BLaER1 treated with 17β-estradiol and CSF1 and Interleukin-3, amounts not matched to agents 10 nM and 100 nM (cell line): ENCODE results near the gene SORCS2.

Source experiments
- H3K27ac ChIP-seq, 11 experiments: shearing (Covaris generic); formaldehyde crosslinking; 2 replicates each; pipeline ENCODE4 v1.8.1; 2022
- H3K27me3 ChIP-seq, 11 experiments: shearing (Covaris generic); formaldehyde crosslinking; 2 replicates each; pipeline ENCODE4 v1.8.1; 2022
- H3K36me3 ChIP-seq, 11 experiments: shearing (Covaris generic); formaldehyde crosslinking; 2 replicates each; pipeline ENCODE4 v1.8.1; 2022
- H3K4me1 ChIP-seq, 10 experiments: shearing (Covaris generic); formaldehyde crosslinking; 2 replicates each; pipeline ENCODE4 v1.8.1; 2022
- H3K4me2 ChIP-seq, 11 experiments: shearing (Covaris generic); formaldehyde crosslinking; 2 replicates each; pipeline ENCODE4 v1.8.1; 2022
- H3K4me3 ChIP-seq, 10 experiments: shearing (Covaris generic); formaldehyde crosslinking; 2 replicates each; pipeline ENCODE4 v1.8.1; 2022
- H3K9ac ChIP-seq, 11 experiments: shearing (Covaris generic); formaldehyde crosslinking; 2 replicates each; pipeline ENCODE4 v1.8.1; 2022
- H3K9me3 ChIP-seq, 11 experiments: shearing (Covaris generic); formaldehyde crosslinking; replicated peaks in 1 of 11; 2 replicates each; pipeline ENCODE4 v1.8.1; 2022
- H4K20me1 ChIP-seq, 11 experiments: shearing (Covaris generic); formaldehyde crosslinking; 2 replicates each; pipeline ENCODE4 v1.8.1; 2022
- Cebpa-rat ChIP-seq, 11 experiments: shearing (Covaris generic); IDR thresholded peaks; 2 replicates each; pipeline ENCODE4 v1.8.1; 2022

The SORCS2 gene

GRCh38 chr4:7714738-7715137 is 522.4 kb downstream of the SORCS2 start:
- TF ChIP-seq Cebpa-rat (IDR thresholded peaks at IDR 0.05), result no peak
- peaks cover 0 to 5% (median 0%) of the 10 kb centered on the region in 11 experiments; a peak in 3 of 22 replicates for H3K36me3 ChIP-seq
- H3K4me3 ChIP-seq, result peak overlapping the region in 2 of 10 experiments; percentile 37 to 40; a peak in 4 of 20 replicates
- no peak overlapping the region for H3K27ac ChIP-seq
- H4K20me1 ChIP-seq, result peaks cover 0 to 34% (median 0%) of the 10 kb centered on the region in 11 experiments; a peak in 5 of 22 replicates
- peaks cover 31 to 65% (median 44%) of the 10 kb centered on the region in 10 experiments for H3K4me1 ChIP-seq
- H3K27me3 ChIP-seq, result no peaks in the 10 kb centered on the region
- H3K4me2 ChIP-seq, result peak overlapping the region in 3 of 11 experiments; percentile 71 to 93 (median 80); a peak in 6 of 22 replicates
- H3K9me3 ChIP-seq, result peaks cover 0 to 6% (median 4%) of the 10 kb centered on the region in 11 experiments; a peak in 10 of 22 replicates
- H3K9ac ChIP-seq, result peak overlapping the region in 2 of 11 experiments; percentile 29 to 51; a peak in 2 of 22 replicates

DNA sequence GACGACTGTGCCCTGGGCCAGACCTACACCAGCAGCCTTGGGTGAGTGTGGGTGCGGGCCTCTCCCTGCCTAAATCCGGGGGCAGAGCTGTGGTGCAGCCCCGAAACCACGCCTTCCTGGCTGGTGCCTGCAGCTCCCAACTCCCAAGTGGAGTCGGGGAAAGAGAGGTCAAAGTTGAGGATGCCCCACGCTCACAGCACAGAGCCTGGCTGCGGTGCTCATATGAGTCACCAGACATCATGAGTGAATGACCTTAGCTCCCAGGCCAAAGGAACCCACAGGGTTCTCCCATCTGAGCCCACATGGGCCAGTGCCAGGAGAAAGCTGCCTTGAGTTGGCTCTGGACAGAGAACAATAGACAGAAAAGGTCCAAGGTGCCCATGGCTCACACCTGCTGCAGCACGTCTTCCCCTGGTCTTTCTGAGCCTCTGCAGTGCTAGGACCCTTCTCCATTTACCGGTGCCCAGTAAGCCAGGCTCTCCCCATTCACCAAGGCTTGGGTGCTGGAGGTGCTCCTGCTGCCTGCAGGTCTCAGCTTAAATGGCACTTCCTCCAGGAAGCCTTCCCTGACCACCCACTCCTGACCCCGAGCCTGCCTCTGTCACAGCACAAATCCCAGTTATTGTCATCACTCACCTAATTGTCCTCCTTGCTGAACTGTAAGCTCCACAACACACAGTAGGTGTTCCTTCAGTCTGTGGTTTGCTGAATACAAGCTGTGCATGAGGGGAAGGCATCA is 523.1 kb downstream of the SORCS2 start:
- Histone ChIP-seq H3K9me3 (peaks cover 0 to 6% (median 4%) of the 10 kb centered on the region in 11 experiments; a peak in 10 of 22 replicates), H3K27me3 (no peaks in the 10 kb centered on the region), H3K4me1 (peaks cover 30 to 62% (median 43%) of the 10 kb centered on the region in 10 experiments), H3K27ac (peak overlapping the region in 1 of 11 experiments; percentile 40; a peak in 2 of 22 replicates), H3K9ac (peak overlapping the region in 2 of 11 experiments; percentile 29 to 51; a peak in 3 of 22 replicates), H3K4me3 (peak overlapping the region in 3 of 10 experiments; percentile 9 to 40 (median 37); a peak in 5 of 20 replicates), H4K20me1 (peaks cover 0 to 27% (median 0%) of the 10 kb centered on the region in 11 experiments; a peak in 3 of 22 replicates), H3K36me3 (peaks cover 0 to 5% (median 0%) of the 10 kb centered on the region in 11 experiments; a peak in 3 of 22 replicates), H3K4me2 (peak overlapping the region; percentile 17 to 93 (median 37); a peak in 19 of 22 replicates)
- TF ChIP-seq Cebpa-rat (IDR thresholded peaks at IDR 0.05), result no peak

GRCh38 chr4:7716010-7716721 is 523.8 kb downstream of the SORCS2 start:
- Histone ChIP-seq H3K27me3 (no peaks in the 10 kb centered on the region), H3K9ac (peak overlapping the region in 2 of 11 experiments; percentile 29 to 51; a peak in 2 of 22 replicates), H3K36me3 (peaks cover 0 to 5% (median 0%) of the 10 kb centered on the region in 11 experiments; a peak in 3 of 22 replicates), H3K9me3 (peaks cover 0 to 6% (median 4%) of the 10 kb centered on the region in 11 experiments; a peak in 10 of 22 replicates), H3K4me1 (peaks cover 23 to 62% (median 38%) of the 10 kb centered on the region in 10 experiments), H3K4me2 (peak overlapping the region; percentile 17 to 93 (median 37); a peak in 19 of 22 replicates), H4K20me1 (peaks cover 0 to 22% (median 0%) of the 10 kb centered on the region in 11 experiments; a peak in 3 of 22 replicates), H3K27ac (peak overlapping the region in 1 of 11 experiments; percentile 40; a peak in 1 of 22 replicates), H3K4me3 (peak overlapping the region in 3 of 10 experiments; percentile 9 to 40 (median 37); a peak in 4 of 20 replicates)
- no peak for TF ChIP-seq Cebpa-rat (IDR thresholded peaks at IDR 0.05)

GRCh38 chr4:7717161-7717560 is 524.8 kb downstream of the SORCS2 start:
- Histone ChIP-seq H3K36me3 (peaks cover 0 to 5% (median 0%) of the 10 kb centered on the region in 11 experiments; a peak in 3 of 22 replicates), H3K27me3 (no peaks in the 10 kb centered on the region), H3K9me3 (peaks cover 0 to 6% (median 4%) of the 10 kb centered on the region in 11 experiments; a peak in 10 of 22 replicates), H3K4me2 (peak overlapping the region in 10 of 11 experiments; percentile 2 to 93 (median 31); a peak in 15 of 22 replicates), H3K9ac (no peak overlapping the region), H4K20me1 (peaks cover 0 to 15% (median 0%) of the 10 kb centered on the region in 11 experiments; a peak in 1 of 22 replicates), H3K4me3 (no peak overlapping the region), H3K27ac (no peak overlapping the region), H3K4me1 (peaks cover 20 to 65% (median 41%) of the 10 kb centered on the region in 10 experiments)
- TF ChIP-seq Cebpa-rat (IDR thresholded peaks at IDR 0.05), result no peak

GRCh38 chr4:7717946-7718490 is 525.7 kb downstream of the SORCS2 start:
- peaks cover 0 to 15% (median 0%) of the 10 kb centered on the region in 11 experiments; a peak in 1 of 22 replicates for H4K20me1 ChIP-seq
- H3K4me1 ChIP-seq, result peaks cover 28 to 69% (median 49%) of the 10 kb centered on the region in 10 experiments
- H3K9me3 ChIP-seq, result peaks cover 0 to 6% (median 4%) of the 10 kb centered on the region in 11 experiments; a peak in 10 of 22 replicates
- H3K27me3 ChIP-seq, result no peaks in the 10 kb centered on the region
- H3K9ac ChIP-seq, result no peak overlapping the region
- H3K27ac ChIP-seq, result no peak overlapping the region
- H3K4me3 ChIP-seq, result no peak overlapping the region
- H3K4me2 ChIP-seq, result peak overlapping the region in 3 of 11 experiments; percentile 2 to 93 (median 40); a peak in 4 of 22 replicates
- TF ChIP-seq Cebpa-rat (IDR thresholded peaks at IDR 0.05), result no peak
- peaks cover 0 to 5% (median 0%) of the 10 kb centered on the region in 11 experiments; a peak in 3 of 22 replicates for H3K36me3 ChIP-seq

DNA sequence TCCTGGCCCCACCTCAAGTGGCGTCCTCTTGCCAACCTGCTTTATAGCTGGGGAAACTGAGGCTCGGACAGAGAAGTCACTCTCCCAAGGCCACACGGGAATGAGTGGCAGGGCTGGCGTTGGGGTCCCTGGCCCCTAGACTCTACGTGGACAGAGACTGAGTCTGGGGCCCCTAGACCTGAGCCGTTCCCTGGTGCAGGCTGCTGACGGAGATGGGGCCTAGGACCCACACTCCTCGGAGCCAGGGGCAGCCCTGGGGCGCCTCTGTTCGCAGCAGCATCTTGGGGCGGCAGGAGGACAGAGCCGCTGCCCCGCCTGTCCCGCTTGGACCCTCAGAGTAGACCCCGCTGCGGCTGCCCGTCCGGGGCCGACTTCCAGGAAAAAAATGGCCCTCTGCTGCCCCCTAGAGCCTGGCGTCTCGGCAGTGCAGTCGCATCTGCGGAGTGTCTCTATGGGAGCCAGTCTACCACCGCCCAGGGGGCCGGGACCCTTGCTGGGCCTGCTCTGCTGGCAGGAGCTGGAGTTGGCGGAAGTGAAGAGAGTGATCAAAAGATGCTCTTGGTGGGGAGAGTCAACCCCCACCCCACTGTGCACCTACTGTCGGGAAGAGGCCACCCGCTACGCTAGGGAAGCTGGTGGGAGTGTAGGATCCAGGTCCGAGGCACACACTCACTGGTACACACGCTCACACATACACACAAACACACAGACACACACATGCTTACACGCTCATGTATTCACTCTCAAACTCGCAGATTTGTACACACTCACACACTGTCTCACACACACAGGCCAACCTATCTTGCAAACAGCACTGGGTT is 527.2 kb downstream of the SORCS2 start:
- H3K9me3 ChIP-seq, result peaks cover 0 to 4% (median 0%) of the 10 kb centered on the region in 11 experiments; a peak in 1 of 22 replicates
- peaks cover 31 to 57% (median 48%) of the 10 kb centered on the region in 10 experiments for H3K4me1 ChIP-seq
- H4K20me1 ChIP-seq, result peaks cover 0 to 15% (median 0%) of the 10 kb centered on the region in 11 experiments; a peak in 1 of 22 replicates
- H3K27ac ChIP-seq, result no peak overlapping the region
- H3K4me3 ChIP-seq, result no peak overlapping the region
- TF ChIP-seq Cebpa-rat (IDR thresholded peaks at IDR 0.05), result no peak
- peak overlapping the region in 1 of 11 experiments; percentile 38; a peak in 3 of 22 replicates for H3K9ac ChIP-seq
- no peaks in the 10 kb centered on the region for H3K27me3 ChIP-seq
- H3K36me3 ChIP-seq, result no peaks in the 10 kb centered on the region; a peak in 1 of 22 replicates
- peak overlapping the region; percentile 44 to 87 (median 64); a peak in 21 of 22 replicates for H3K4me2 ChIP-seq

GRCh38 chr4:7721984-7722551 is 529.7 kb downstream of the SORCS2 start:
- H3K27ac ChIP-seq, result no peak overlapping the region
- peaks cover 0 to 11% (median 0%) of the 10 kb centered on the region in 11 experiments; a peak in 2 of 22 replicates for H3K36me3 ChIP-seq
- no peak overlapping the region for H3K9ac ChIP-seq
- TF ChIP-seq Cebpa-rat (IDR thresholded peaks at IDR 0.05), result no peak
- peaks cover 21 to 34% (median 28%) of the 10 kb centered on the region in 10 experiments for H3K4me1 ChIP-seq
- peaks cover 0 to 5% (median 0%) of the 10 kb centered on the region in 11 experiments; a peak in 1 of 22 replicates for H4K20me1 ChIP-seq
- 0 out of 22 replicates have a peak, but pooled peaks cover 0 to 4% (median 0%) of the 10 kb centered on the region in 11 experiments for H3K9me3 ChIP-seq
- H3K4me2 ChIP-seq, result peak overlapping the region; percentile 13 to 81 (median 41); a peak in 18 of 22 replicates
- H3K27me3 ChIP-seq, result no peaks in the 10 kb centered on the region
- no peak overlapping the region for H3K4me3 ChIP-seq
